H1 (cell line): ENCODE data around the gene MAGI1. TPM values are rescaled to one million over a fixed set of nuclear protein-coding genes. Genes with fewer than 3 reads are reported as not detected.

Experiments
- CTCF ChIA-PET: fragments of 300-600 bp; sonication (Branson Sonifier 250); formaldehyde crosslinking; loops from one replicate; lab custom pipeline; 2021; ENCODE audit not compliant: partially characterized antibody; lab: Charles Lee
- POLR2A ChIA-PET: fragments of 300-600 bp; sonication (Branson Sonifier 250); formaldehyde crosslinking; loops from one replicate; lab custom pipeline; 2021; ENCODE audit warnings: inconsistent platforms; ENCODE audit not compliant: partially characterized antibody; lab: Charles Lee
- DNase-seq, 2 experiments: peaks; one replicate each; pipeline versions ENCODE4 v3.0.0 to v3.0.0-alpha.2; 2010 to 2022; ENCODE audit warnings: low spot score in 2 of 2, low read depth in 1 of 2, mixed read lengths in 1 of 2
- FAIRE-seq: peaks from 2 replicates; lab custom pipeline; 2011; peaks lifted over from hg19 to GRCh38; lab: Jason Lieb, UNC
- H2AFZ ChIP-seq: 2 replicates; pipeline ENCODE4 v1.8.1; 2012; ENCODE audit warnings: low read length, inconsistent platforms
- H2AK5ac ChIP-seq: 2 replicates; pipeline ENCODE4 v1.6.1; 2013; ENCODE audit warnings: low read depth, low read length
- H2BK120ac ChIP-seq: replicated peaks from 2 replicates; pipeline ENCODE3; 2013; ENCODE audit warnings: low read depth, low read length, inconsistent platforms
- H2BK12ac ChIP-seq: 2 replicates; pipeline ENCODE4 v1.6.1; 2013; ENCODE audit warnings: low read depth, low read length
- H2BK15ac ChIP-seq: 2 replicates; pipeline ENCODE4 v1.6.1; 2013; ENCODE audit warnings: low read length
- H2BK20ac ChIP-seq: 2 replicates; pipeline ENCODE4 v1.6.1; 2013; ENCODE audit warnings: low read length
- H2BK5ac ChIP-seq: 2 replicates; pipeline ENCODE4 v1.6.1; 2013; ENCODE audit warnings: low read depth, low read length
- H3K14ac ChIP-seq: 2 replicates; pipeline ENCODE4 v1.6.1; 2013; ENCODE audit warnings: inconsistent platforms; ENCODE audit not compliant: insufficient read length
- H3K18ac ChIP-seq: 2 replicates; pipeline ENCODE4 v1.6.1; 2013; ENCODE audit warnings: low read length; ENCODE audit errors: extremely low read depth
- H3K23ac ChIP-seq: 2 replicates; pipeline ENCODE4 v1.6.1; 2013; ENCODE audit warnings: inconsistent platforms; ENCODE audit not compliant: insufficient read length
- H3K23me2 ChIP-seq: 2 replicates; pipeline ENCODE4 v1.6.1; 2013; ENCODE audit warnings: low read depth, low read length
- H3K27ac ChIP-seq: 2 replicates; pipeline ENCODE4 v1.6.1; 2011; ENCODE audit warnings: low read depth, low read length, inconsistent platforms
- H3K27me3 ChIP-seq, 4 experiments: replicated peaks in 1 of 4; 1 replicate in 1 of 4; 2 replicates in 3 of 4; pipeline versions ENCODE4 v1.6.1 to v1.8.1; 2011 to 2013; ENCODE audit warnings: low read length in 3 of 4, mild to moderate bottlenecking in 3 of 4, inconsistent platforms in 2 of 4, mixed read lengths in 2 of 4, moderate library complexity in 1 of 4; ENCODE audit not compliant: control insufficient read depth in 3 of 4, insufficient read depth in 3 of 4; ENCODE audit errors: extremely low read depth in 1 of 4
- H3K36me3 ChIP-seq, 4 experiments: 2 replicates each; pipeline versions ENCODE4 v1.6.1 to v1.8.1; 2011 to 2013; ENCODE audit warnings: mild to moderate bottlenecking in 4 of 4, low read length in 3 of 4, moderate library complexity in 2 of 4, control low read depth in 1 of 4, inconsistent platforms in 1 of 4; ENCODE audit not compliant: insufficient read depth in 4 of 4, control insufficient read depth in 2 of 4
- H3K4ac ChIP-seq: replicated peaks from 2 replicates; pipeline ENCODE3; 2013; ENCODE audit warnings: low read length, low read depth, mixed read lengths, inconsistent platforms; ENCODE audit not compliant: insufficient read length
- H3K4me1 ChIP-seq, 4 experiments: replicated peaks in 1 of 4; 1 replicate in 1 of 4; 2 replicates in 3 of 4; pipeline versions ENCODE4 v1.6.1 to v1.8.1; 2011 to 2013; ENCODE audit warnings: low read length in 3 of 4, inconsistent platforms in 2 of 4, mixed read lengths in 1 of 4; ENCODE audit not compliant: insufficient read depth in 4 of 4, control insufficient read depth in 3 of 4
- H3K4me2 ChIP-seq, 2 experiments: 2 replicates each; pipeline versions ENCODE4 v1.6.1 to v1.8.1; 2011 to 2013; ENCODE audit warnings: low read depth in 2 of 2, low read length in 2 of 2, control low read depth in 1 of 2, inconsistent platforms in 1 of 2, mild to moderate bottlenecking in 1 of 2; ENCODE audit not compliant: insufficient read depth in 1 of 2
- H3K4me3 ChIP-seq, 4 experiments: fragments of 200-600, 300-600 bp in 1 of 4; sonication (generic), shearing (Covaris generic), sonication (Bioruptor Twin) in 1 of 4; 2 replicates each; pipeline versions ENCODE4 v1.5.1 to v1.8.1; 2011 to 2016; ENCODE audit warnings: low read length in 4 of 4, low read depth in 3 of 4, control low read depth in 2 of 4, inconsistent platforms in 2 of 4, mild to moderate bottlenecking in 2 of 4, mixed read lengths in 1 of 4, moderate library complexity in 1 of 4; ENCODE audit not compliant: insufficient read depth in 2 of 4; ENCODE audit errors: extremely low read depth in 1 of 4
- H3K56ac ChIP-seq: replicated peaks from 2 replicates; pipeline ENCODE3; 2013; ENCODE audit warnings: low read depth, mild to moderate bottlenecking, mixed read lengths, low read length, inconsistent platforms; ENCODE audit not compliant: insufficient read length
- H3K79me1 ChIP-seq: 2 replicates; pipeline ENCODE4 v1.6.1; 2013; ENCODE audit warnings: low read depth, low read length, control low read depth
- H3K79me2 ChIP-seq, 2 experiments: 2 replicates each; pipeline versions ENCODE4 v1.6.1 to v1.8.1; 2012 to 2013; ENCODE audit warnings: low read length in 2 of 2, mild to moderate bottlenecking in 2 of 2, inconsistent platforms in 1 of 2; ENCODE audit not compliant: insufficient read depth in 2 of 2, control insufficient read depth in 1 of 2
- H3K9ac ChIP-seq, 4 experiments: replicated peaks in 1 of 4; 1 replicate in 1 of 4; 2 replicates in 3 of 4; pipeline versions ENCODE4 v1.6.1 to v1.8.1; 2011 to 2013; ENCODE audit warnings: low read depth in 3 of 4, low read length in 3 of 4, control low read depth in 2 of 4, mild to moderate bottlenecking in 2 of 4, moderate library complexity in 2 of 4, inconsistent platforms in 1 of 4; ENCODE audit errors: extremely low read depth in 1 of 4
- H3K9me3 ChIP-seq, 2 experiments: 2 replicates each; pipeline versions ENCODE4 v1.6.1 to v1.8.1; 2012 to 2013; ENCODE audit warnings: mild to moderate bottlenecking in 2 of 2, moderate library complexity in 2 of 2, control low read depth in 1 of 2, inconsistent platforms in 1 of 2, low read depth in 1 of 2, low read length in 1 of 2, mixed read lengths in 1 of 2; ENCODE audit not compliant: insufficient read depth in 2 of 2
- H4K20me1 ChIP-seq, 2 experiments: replicated peaks in 1 of 2; 2 replicates each; pipeline versions ENCODE3 to v1.8.1; 2011 to 2013; ENCODE audit warnings: inconsistent platforms in 2 of 2, low read length in 2 of 2, mild to moderate bottlenecking in 1 of 2; ENCODE audit not compliant: insufficient read depth in 2 of 2, control insufficient read depth in 1 of 2
- H4K5ac ChIP-seq: 2 replicates; pipeline ENCODE4 v1.6.1; 2013; ENCODE audit warnings: low read length, low read depth, mixed read lengths, inconsistent platforms; ENCODE audit not compliant: insufficient read length
- H4K8ac ChIP-seq: 2 replicates; pipeline ENCODE4 v1.8.0; 2013; ENCODE audit warnings: mild to moderate bottlenecking, moderate library complexity, low read length, inconsistent platforms; ENCODE audit not compliant: insufficient read depth; ENCODE audit errors: extremely low read depth
- H4K91ac ChIP-seq: replicated peaks from 2 replicates; pipeline ENCODE3; 2013; ENCODE audit warnings: low read length, mixed read lengths, inconsistent platforms; ENCODE audit not compliant: insufficient read length
- BACH1 ChIP-seq: IDR thresholded peaks from 2 replicates; pipeline ENCODE4 v1.6.1; 2012; ENCODE audit warnings: low read length, improper control_type of control experiment
- CEBPB ChIP-seq: IDR thresholded peaks from 2 replicates; pipeline ENCODE4 v1.6.1; 2012; ENCODE audit warnings: low read depth, low read length
- CHD2 ChIP-seq: IDR thresholded peaks from 2 replicates; pipeline ENCODE4 v1.6.1; 2012; ENCODE audit warnings: low read length, improper control_type of control experiment
- CREB1 ChIP-seq: IDR thresholded peaks from 2 replicates; pipeline ENCODE4 v1.6.1; 2012; ENCODE audit warnings: inconsistent platforms
- CTBP2 ChIP-seq: IDR thresholded peaks from 2 replicates; pipeline ENCODE4 v1.7.0; 2011; ENCODE audit warnings: borderline replicate concordance, mild to moderate bottlenecking, moderate library complexity, mixed read lengths, low read length; ENCODE audit not compliant: insufficient read depth, insufficient read length
- GTF2F1 ChIP-seq: IDR thresholded peaks from 2 replicates; pipeline ENCODE4 v1.6.1; 2012; ENCODE audit warnings: low read depth, low read length, improper control_type of control experiment, borderline replicate concordance
- JUN ChIP-seq: IDR thresholded peaks from 2 replicates; pipeline ENCODE4 v1.6.1; 2011; ENCODE audit warnings: low read depth, mild to moderate bottlenecking, improper control_type of control experiment, low read length
- KDM1A ChIP-seq: fragments of 200-600, 300-600 bp; sonication (generic); IDR thresholded peaks from 2 replicates; pipeline ENCODE4 v1.7.1; 2016; ENCODE audit warnings: mild to moderate bottlenecking, low read length, borderline replicate concordance
- NRF1 ChIP-seq: IDR thresholded peaks from 2 replicates; pipeline ENCODE4 v1.6.1; 2011; ENCODE audit warnings: mild to moderate bottlenecking, low read depth, low read length, improper control_type of control experiment
- RAD21 ChIP-seq, 2 experiments: IDR thresholded peaks in 1 of 2; conservative IDR thresholded peaks in 1 of 2; 2 replicates each; pipeline ENCODE4 v1.6.1; 2011; ENCODE audit warnings: low read depth in 2 of 2, low read length in 2 of 2, improper control_type of control experiment in 1 of 2, inconsistent platforms in 1 of 2, mild to moderate bottlenecking in 1 of 2, moderate library complexity in 1 of 2
- RBBP5 ChIP-seq: IDR thresholded peaks from 2 replicates; pipeline ENCODE4 v1.7.1; 2012; ENCODE audit warnings: low read depth, mild to moderate bottlenecking, inconsistent platforms, low read length, moderate library complexity, borderline replicate concordance
- SAP30 ChIP-seq: fragments of 300-600 bp; sonication (generic); IDR thresholded peaks from 2 replicates; pipeline ENCODE4 v1.7.1; 2012; ENCODE audit warnings: low read length, moderate library complexity, mild to moderate bottlenecking, inconsistent platforms; ENCODE audit not compliant: insufficient read depth, insufficient replicate concordance
- SIN3A ChIP-seq, 2 experiments: IDR thresholded peaks in 1 of 2; conservative IDR thresholded peaks in 1 of 2; 2 replicates each; pipeline ENCODE4 v1.6.1; 2011 to 2012; ENCODE audit warnings: low read length in 2 of 2, improper control_type of control experiment in 1 of 2, low read depth in 1 of 2, mild to moderate bottlenecking in 1 of 2
- SRF ChIP-seq: IDR thresholded peaks from 2 replicates; pipeline ENCODE4 v1.6.1; 2011; ENCODE audit warnings: mild to moderate bottlenecking, low read depth, low read length, moderate library complexity
- WGBS, 2 experiments: shearing (Covaris generic) in 1 of 2; methylation state at CpG; one replicate each; pipeline versions ENCODE4 v1.1.6 to v1.1.7; 2013 to 2015; ENCODE audit warnings: low lambda C conversion rate in 2 of 2, mixed read lengths in 2 of 2, inconsistent platforms in 1 of 2, low coverage in 1 of 2, missing lambda C conversion rate in 1 of 2; ENCODE audit not compliant: insufficient replicate concordance in 2 of 2, insufficient coverage in 1 of 2, insufficient read length in 1 of 2; ENCODE audit errors: extremely low coverage in 1 of 2, missing lambda C conversion rate in 1 of 2; 5-methylcytosine and 5-hydroxymethylcytosine counted together
- polyA plus RNA-seq, 7 experiments: library from polyadenylated mRNA; depleted of rRNA in 3 of 7; stranded (reverse) in 5 of 7; unstranded in 2 of 7; fragments of >200 nt in 5 of 7; fragments of 200-250 nt in 2 of 7; gene quantifications; 1 replicate in 5 of 7; 2 replicates in 1 of 7; 4 replicates in 1 of 7; pipeline versions ENCODE4 v1.2.1 to v1.2.3, GENCODE V29; 2011 to 2013; ENCODE audit warnings: missing spikeins in 2 of 7, mixed read lengths in 2 of 7
- total RNA-seq: library from RNA; stranded (reverse); fragmentation: NEBNext Ultra II Directional; extraction: Animal tissue kit (Norgen Biotek cat#: 25700); gene quantifications from 2 replicates; pipeline ENCODE4 v1.2.1, GENCODE V29; 2021

The MAGI1 gene
- total and polyA plus RNA-seq, 2 of the 8 experiments (the other 6 are each of a cell fraction or from before 2014, with no cell fraction given) = 19.8 to 78.0 TPM

GRCh38 chr3:65776494-65776893, 262.2 kb downstream of the MAGI1 start:
- CTCF ChIA-PET = interaction anchor here (0.6 kb wide), 2 partner anchors 100 to 242 kb away, joined by 3 to 5 read pairs; no protein-coding TSS in a partner anchor
- no peak for FAIRE-seq
- TF ChIP-seq CTBP2 = no peak
- TF ChIP-seq KDM1A = no peak
- no peak for TF ChIP-seq BACH1
- no peak for TF ChIP-seq RAD21 (IDR thresholded peaks at IDR 0.05 in 1 of 2, conservative IDR thresholded peaks at IDR 0.05 in 1 of 2; ENCODE audit: low read depth in 2 of 2, low read length in 2 of 2)
- no peak for TF ChIP-seq CHD2
- no peak for TF ChIP-seq SIN3A (conservative IDR thresholded peaks at IDR 0.05 in 1 of 2, IDR thresholded peaks at IDR 0.05 in 1 of 2; ENCODE audit: low read depth in 1 of 2, low read length in 2 of 2)
- no peak for TF ChIP-seq GTF2F1
- TF ChIP-seq CREB1 = no peak
- no peak for TF ChIP-seq RBBP5
- no peak for TF ChIP-seq JUN
- no peak for TF ChIP-seq CEBPB
- TF ChIP-seq NRF1 = no peak
- no peak for TF ChIP-seq SAP30
- no peak for TF ChIP-seq SRF

More at GRCh38 chr3:65776494-65776893, 262.2 kb downstream of the MAGI1 start:
- Histone ChIP-seq H4K8ac (no peak overlapping the region), H2BK15ac (no peak overlapping the region), H2BK20ac (no peak overlapping the region), H4K5ac (no peak overlapping the region), H3K4me2 (no peak overlapping the region), H2AFZ (no peak overlapping the region), H3K79me1 (no peaks in the 10 kb centered on the region; the same call in 1 of the 2 replicates), H3K79me2 (peaks cover 0 to 9% of the 10 kb centered on the region in 2 experiments; a peak in 2 of 4 replicates), H4K91ac (no peak overlapping the region), H2BK120ac (no peak overlapping the region), H3K27ac (no peak overlapping the region), H3K23ac (no peak overlapping the region), H2AK5ac (no peak overlapping the region), H2BK5ac (no peak overlapping the region), H3K23me2 (0 out of 2 replicates have a peak, but pooled peaks cover 2% of the 10 kb centered on the region), H3K14ac (no peak overlapping the region), H3K4ac (no peak overlapping the region), H3K27me3 (no peaks in the 10 kb centered on the region), H3K9ac (no peak overlapping the region), H4K20me1 (no peaks in the 10 kb centered on the region), H3K36me3 (no peaks in the 10 kb centered on the region), H3K56ac (no peak overlapping the region), H3K4me1 (peaks cover 0 to 4% (median 1%) of the 10 kb centered on the region in 4 experiments; a peak in 3 of 7 replicates), H2BK12ac (no peak overlapping the region), H3K18ac (no peak overlapping the region), H3K9me3 (no peaks in the 10 kb centered on the region), H3K4me3 (no peak overlapping the region)
- 77% methylated on average over 6 of the region's 6 CpGs; no CpG with 5 or more reads in 1 of the 2 experiments for WGBS, 2 experiments
- no peak for DNase-seq
- POLR2A ChIA-PET = no interaction called here
